ENCODE results near the gene ZNF446.

- no peak for TF ChIP-seq STAT6 (CRISPR knock-in tag; IDR thresholded peaks at IDR 0.05)
- no peak for TF ChIP-seq EZH2 (IDR thresholded peaks at IDR 0.05; ENCODE audit: borderline replicate concordance, low read depth, low read length)
- TF ChIP-seq POLR2AphosphoS2 (IDR thresholded peaks at IDR 0.05; ENCODE audit: low read length): no peak
- no peak for TF ChIP-seq CBX2 (IDR thresholded peaks at IDR 0.05; ENCODE audit: insufficient read depth, low read length, poor library complexity, severe bottlenecking)
- no peak for TF ChIP-seq PYGO2 (tag; IDR thresholded peaks at IDR 0.05)
- no peak for TF ChIP-seq XRCC3 (IDR thresholded peaks at IDR 0.05)
- TF ChIP-seq, protein P1, sequence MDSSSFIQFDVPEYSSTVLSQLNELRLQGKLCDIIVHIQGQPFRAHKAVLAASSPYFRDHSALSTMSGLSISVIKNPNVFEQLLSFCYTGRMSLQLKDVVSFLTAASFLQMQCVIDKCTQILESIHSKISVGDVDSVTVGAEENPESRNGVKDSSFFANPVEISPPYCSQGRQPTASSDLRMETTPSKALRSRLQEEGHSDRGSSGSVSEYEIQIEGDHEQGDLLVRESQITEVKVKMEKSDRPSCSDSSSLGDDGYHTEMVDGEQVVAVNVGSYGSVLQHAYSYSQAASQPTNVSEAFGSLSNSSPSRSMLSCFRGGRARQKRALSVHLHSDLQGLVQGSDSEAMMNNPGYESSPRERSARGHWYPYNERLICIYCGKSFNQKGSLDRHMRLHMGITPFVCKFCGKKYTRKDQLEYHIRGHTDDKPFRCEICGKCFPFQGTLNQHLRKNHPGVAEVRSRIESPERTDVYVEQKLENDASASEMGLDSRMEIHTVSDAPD (CRISPR knock-in tag; IDR thresholded peaks at IDR 0.05): no peak
- no peak for TF ChIP-seq ZNF445 (CRISPR knock-in tag; IDR thresholded peaks at IDR 0.05; ENCODE audit: low read depth)
- no peak for TF ChIP-seq ZBTB1 (CRISPR knock-in tag; IDR thresholded peaks at IDR 0.05; ENCODE audit: borderline replicate concordance, low read depth)
- no peak for TF ChIP-seq ZBTB17 (CRISPR knock-in tag; IDR thresholded peaks at IDR 0.05)
- TF ChIP-seq ARID2 (IDR thresholded peaks at IDR 0.05): no peak
- no peak for TF ChIP-seq RNF2 (IDR thresholded peaks at IDR 0.05)
- no peak for TF ChIP-seq HNRNPUL1 (IDR thresholded peaks at IDR 0.05; ENCODE audit: low read length)
- no peak for TF ChIP-seq CTCF (IDR thresholded peaks at IDR 0.05 in 2 of 3, conservative IDR thresholded peaks at IDR 0.05 in 1 of 3; ENCODE audit: insufficient read depth in 2 of 3, low read depth in 1 of 3, low read length in 3 of 3)
Measured at GRCh38 chr19:58477871-58478270, 1.7 kb downstream of the ZNF446 start.
